ENCODE data around the gene NUP42. TPM values are rescaled to one million over a fixed set of nuclear protein-coding genes. Genes with fewer than 3 reads are reported as not detected.
"Not testable (repeated sequence)": the region's sequence is repeated elsewhere in the genome, so short reads cannot be mapped to it uniquely, and the experiment has no call there.

NUP42 gene
- total RNA-seq, 2 experiments from 2014 or later = 33.0 to 33.8 TPM

DNA sequence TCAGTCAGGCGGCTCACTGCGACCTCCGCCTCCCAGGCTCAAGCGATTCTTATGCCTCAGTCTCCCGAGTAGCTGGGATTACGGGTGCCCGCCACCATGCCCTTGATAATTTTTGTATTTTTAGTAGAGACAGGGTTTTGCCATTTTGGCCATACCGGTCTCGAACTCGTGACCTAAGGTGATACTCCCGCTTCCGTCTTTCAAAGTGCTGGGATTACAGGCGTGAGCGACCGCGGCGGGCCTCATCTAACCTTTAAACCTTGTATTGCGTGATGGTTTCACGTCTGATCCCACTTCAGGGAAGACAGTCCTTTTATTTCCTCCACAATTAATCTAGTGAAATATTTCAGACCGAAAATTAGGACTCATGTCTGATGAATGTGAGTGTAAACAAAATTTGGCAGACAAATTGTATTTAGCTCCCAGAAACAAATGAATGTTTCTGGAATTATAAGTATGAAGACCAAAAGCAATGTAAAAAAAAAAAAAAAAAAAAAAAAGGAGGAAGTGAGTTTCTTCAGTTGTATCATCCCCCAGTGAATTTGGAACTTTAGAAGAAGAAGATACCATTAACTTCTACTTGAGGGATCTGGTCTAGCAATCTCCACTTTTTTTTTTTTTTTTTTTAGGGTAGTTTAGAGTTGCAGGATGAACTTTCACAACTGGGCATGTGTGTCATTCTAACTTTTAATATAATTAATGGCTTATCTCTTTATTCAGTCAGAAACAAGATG is 1.6 kb downstream of the NUP42 start:
- DNase-seq = no peak
- peaks cover 43% of the 10 kb centered on the region for H3K4me1 Mint-ChIP-seq

DNA sequence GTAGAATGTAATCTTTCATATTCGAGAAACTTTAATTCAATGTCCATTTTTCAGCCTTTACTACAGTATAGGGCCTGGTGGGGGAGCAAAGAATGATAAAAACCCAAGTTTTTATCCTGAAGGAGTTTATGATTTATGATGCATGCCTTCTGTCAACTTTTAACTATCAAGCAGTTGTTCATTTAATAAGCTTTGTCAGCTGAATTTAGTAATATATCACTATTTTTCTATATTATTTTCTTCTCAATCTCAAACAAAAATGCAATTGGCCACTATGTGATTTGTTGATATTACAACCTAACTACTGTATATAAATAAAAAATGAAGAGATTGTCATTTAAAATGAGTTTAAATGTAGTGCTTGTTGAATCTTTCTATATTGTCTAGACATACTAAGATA is 2.4 kb downstream of the NUP42 start:
- Mint-ChIP-seq H3K9me3 (no peaks in the 10 kb centered on the region), H3K4me1 (peaks cover 43% of the 10 kb centered on the region), H3K4me3 (peak overlapping the region; percentile 25), H3K27ac (peak overlapping the region; percentile 9), H3K27me3 (no peaks in the 10 kb centered on the region), H3K36me3 (ENCODE audit: low read depth) (peaks cover 24% of the 10 kb centered on the region)
- ChIA-PET POLR2A (interaction anchor here (1.7 kb wide), 1 partner anchor 78 kb away, joined by 12 read pairs; the partner anchor contains the start of gene KLHL7), CTCF (interaction anchor here (1.2 to 1.6 kb wide), 3 partner anchors 15 to 78 kb away, joined by 3 to 7 read pairs (median 3); no protein-coding TSS in a partner anchor)
- no peak for DNase-seq

More for the DNA sequence above, 1.6 kb downstream of the NUP42 start:
- ChIA-PET POLR2A (interaction anchor here (1.3 to 4.0 kb wide), 5 partner anchors 8 to 77 kb away, joined by 4 to 34 read pairs (median 5); partner anchors contain the start of gene KLHL7), CTCF (interaction anchor here (1.2 to 1.6 kb wide), 5 partner anchors 14 to 97 kb away, joined by 3 to 7 read pairs (median 3); no protein-coding TSS in a partner anchor)
- no peaks in the 10 kb centered on the region for H3K9me3 Mint-ChIP-seq
- peaks cover 3% of the 10 kb centered on the region for H3K27me3 Mint-ChIP-seq
- H3K4me3 Mint-ChIP-seq = peak overlapping the region; percentile 90
- peaks cover 21% of the 10 kb centered on the region for H3K36me3 Mint-ChIP-seq (ENCODE audit: low read depth)
- H3K27ac Mint-ChIP-seq = peak overlapping the region; percentile 68

DNA sequence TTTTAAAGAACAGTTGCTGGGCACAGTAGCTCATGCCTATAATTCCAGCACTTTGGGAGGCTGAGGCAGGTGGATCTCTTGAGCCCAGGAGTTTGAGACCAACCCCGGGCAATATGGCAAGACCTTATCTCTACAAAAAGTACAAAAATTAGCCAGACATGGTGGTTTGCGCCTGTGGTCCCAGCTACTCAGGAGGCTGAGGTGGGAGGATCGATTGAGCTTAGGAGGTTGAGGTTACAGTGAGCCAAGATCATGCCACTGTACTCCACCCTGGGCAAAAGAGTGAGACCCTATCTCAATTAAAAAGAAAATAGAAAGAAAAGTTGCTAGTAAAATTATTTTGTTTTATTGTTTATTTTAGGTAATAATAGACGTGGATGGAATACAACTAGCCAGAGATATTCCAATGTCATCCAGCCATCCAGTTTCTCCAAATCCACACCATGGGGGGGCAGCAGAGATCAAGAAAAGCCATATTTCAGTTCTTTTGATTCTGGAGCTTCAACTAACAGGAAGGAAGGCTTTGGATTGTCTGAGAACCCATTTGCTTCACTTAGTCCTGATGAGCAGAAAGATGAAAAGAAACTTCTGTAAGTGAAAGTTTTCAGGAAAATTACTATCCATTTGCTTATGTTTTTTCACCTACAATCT is 3.0 kb downstream of the NUP42 start:
- Mint-ChIP-seq H3K9me3 (no peaks in the 10 kb centered on the region), H3K27ac (no peak overlapping the region), H3K27me3 (no peaks in the 10 kb centered on the region), H3K4me1 (peaks cover 43% of the 10 kb centered on the region), H3K4me3 (no peak overlapping the region), H3K36me3 (ENCODE audit: low read depth) (peaks cover 26% of the 10 kb centered on the region)
- DNase-seq = no peak
- POLR2A ChIA-PET = interaction anchor here (1.7 kb wide), 1 partner anchor 79 kb away, joined by 12 read pairs; the partner anchor contains the start of gene KLHL7
- CTCF ChIA-PET = interaction anchor here (0.6 to 1.6 kb wide), 5 partner anchors 14 to 78 kb away, joined by 3 to 7 read pairs (median 3); no protein-coding TSS in a partner anchor

DNA sequence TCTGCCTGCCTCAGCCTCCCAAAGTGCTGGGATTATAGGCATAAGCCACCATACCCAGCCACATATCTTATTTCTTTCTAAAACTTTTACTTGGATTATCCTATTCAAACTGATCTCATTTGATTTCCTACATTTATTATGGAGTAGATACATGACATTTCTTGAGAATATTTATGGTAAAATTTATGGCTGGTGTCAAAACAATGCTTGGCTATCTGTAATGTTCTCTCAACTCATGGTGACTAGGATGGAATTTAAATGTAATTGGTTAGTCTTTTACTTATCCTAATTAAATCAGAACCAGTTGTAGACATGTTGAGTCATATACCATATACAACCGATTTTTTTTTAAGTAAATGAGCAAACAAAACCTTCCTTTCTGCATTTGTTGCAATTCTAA is 4.1 kb downstream of the NUP42 start:
- Mint-ChIP-seq H3K9me3 (no peaks in the 10 kb centered on the region), H3K4me3 (no peak overlapping the region), H3K27ac (no peak overlapping the region), H3K4me1 (peaks cover 38% of the 10 kb centered on the region), H3K27me3 (no peaks in the 10 kb centered on the region), H3K36me3 (ENCODE audit: low read depth) (peaks cover 30% of the 10 kb centered on the region)
- ChIA-PET CTCF (no interaction called here), POLR2A (no interaction called here)
- no peak for DNase-seq

DNA sequence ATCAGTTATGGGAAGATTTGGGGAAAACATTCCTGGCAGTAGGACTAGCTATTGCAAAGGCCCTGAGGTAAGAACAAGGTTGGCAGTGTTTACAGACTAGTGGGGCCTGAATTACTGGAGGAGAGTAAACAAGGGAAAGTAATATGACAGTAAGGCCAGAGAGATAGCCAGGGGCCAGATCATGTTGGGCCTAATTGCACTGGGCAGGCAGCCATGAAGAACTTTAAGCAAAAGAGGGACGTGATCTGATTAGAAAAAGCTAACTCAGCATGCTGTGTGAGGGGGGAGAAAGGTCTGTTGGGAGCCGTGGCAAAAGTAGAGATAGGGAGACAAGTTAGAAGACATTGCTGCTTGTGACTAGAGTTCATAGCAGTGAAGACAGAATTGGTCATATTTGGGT is 9.2 kb downstream of the NUP42 start:
- H3K4me1 Mint-ChIP-seq = peaks cover 11% of the 10 kb centered on the region
- H3K27ac Mint-ChIP-seq = no peak overlapping the region
- CTCF ChIA-PET = interaction anchor here (0.8 kb wide), 1 partner anchor 9 kb away, joined by 3 read pairs; no protein-coding TSS in a partner anchor
- no peaks in the 10 kb centered on the region for H3K27me3 Mint-ChIP-seq
- DNase-seq = no peak
- H3K4me3 Mint-ChIP-seq = no peak overlapping the region
- POLR2A ChIA-PET = interaction anchor here (1.4 to 1.5 kb wide), 2 partner anchors 8 to 10 kb away, joined by 4 to 5 read pairs; partner anchors contain the start of gene NUP42
- H3K36me3 Mint-ChIP-seq (ENCODE audit: low read depth) = peaks cover 35% of the 10 kb centered on the region
- no peaks in the 10 kb centered on the region for H3K9me3 Mint-ChIP-seq

DNA sequence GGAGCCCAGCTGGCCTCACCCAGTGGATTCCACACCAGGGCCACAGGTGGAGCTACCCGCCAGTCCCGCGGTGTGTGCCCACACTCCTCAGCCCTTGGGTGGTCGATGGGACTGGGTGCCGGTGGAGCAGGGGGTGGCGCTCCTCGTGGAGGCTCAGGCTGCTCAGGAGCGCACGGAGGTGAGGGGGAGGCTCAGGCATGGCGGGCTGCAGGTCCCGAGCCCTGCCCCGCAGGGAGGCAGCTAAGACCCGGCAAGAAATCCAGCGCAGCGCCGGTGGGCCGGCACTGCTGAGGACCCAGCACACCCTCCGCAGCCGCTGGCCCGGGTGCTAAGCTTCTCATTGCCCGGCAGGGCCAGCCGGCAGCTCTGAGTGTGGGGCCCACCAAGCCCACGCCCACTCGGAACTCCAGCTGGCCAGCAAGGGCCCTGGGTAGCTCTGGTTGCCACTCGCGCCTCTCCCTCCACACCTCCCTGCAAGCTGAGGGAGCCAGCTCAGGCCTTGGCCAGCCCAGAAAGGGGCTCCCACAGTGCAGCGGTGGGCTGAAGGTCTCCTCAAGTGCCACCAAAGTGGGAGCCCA is 11.9 kb downstream of the NUP42 start:
- H3K27ac Mint-ChIP-seq, H3K4me3 Mint-ChIP-seq, H3K4me1 Mint-ChIP-seq, CTCF ChIA-PET, H3K27me3 Mint-ChIP-seq, DNase-seq, H3K9me3 Mint-ChIP-seq: not testable (repeated sequence)
- POLR2A ChIA-PET = interaction anchor here (1.3 kb wide), 1 partner anchor 11 kb away, joined by 4 read pairs; no protein-coding TSS in a partner anchor
- peaks cover 35% of the 10 kb centered on the region for H3K36me3 Mint-ChIP-seq (ENCODE audit: low read depth)

DNA sequence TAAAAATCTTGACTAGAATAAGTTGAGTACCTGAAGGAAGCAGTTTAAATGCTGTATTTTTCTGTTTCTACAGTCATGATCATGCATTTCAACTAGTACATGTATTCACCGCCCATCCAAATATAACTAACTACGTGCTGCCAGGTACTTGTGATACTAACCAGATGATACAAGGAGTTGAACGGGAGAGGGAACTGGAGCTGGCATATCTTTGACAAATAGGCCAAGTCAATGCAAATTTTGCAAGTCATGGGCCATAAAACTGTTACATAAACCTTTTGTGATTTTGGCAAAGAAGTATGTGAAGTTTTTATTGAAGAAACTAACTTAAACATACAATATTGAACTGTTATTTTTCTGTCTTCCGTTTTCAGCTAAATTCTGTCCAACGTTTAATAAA is 14.5 kb downstream of the NUP42 start:
- Mint-ChIP-seq H3K4me3 (no peak overlapping the region), H3K27ac (no peak overlapping the region), H3K9me3 (no peaks in the 10 kb centered on the region), H3K36me3 (ENCODE audit: low read depth) (peaks cover 44% of the 10 kb centered on the region), H3K4me1 (peaks cover under 1% of the 10 kb centered on the region), H3K27me3 (no peaks in the 10 kb centered on the region)
- ChIA-PET CTCF (no interaction called here), POLR2A (interaction anchor here (0.7 to 2.2 kb wide), 2 partner anchors 14 to 78 kb away, joined by 3 to 5 read pairs; partner anchors contain the start of gene NUP42)
- DNase-seq = no peak

DNA sequence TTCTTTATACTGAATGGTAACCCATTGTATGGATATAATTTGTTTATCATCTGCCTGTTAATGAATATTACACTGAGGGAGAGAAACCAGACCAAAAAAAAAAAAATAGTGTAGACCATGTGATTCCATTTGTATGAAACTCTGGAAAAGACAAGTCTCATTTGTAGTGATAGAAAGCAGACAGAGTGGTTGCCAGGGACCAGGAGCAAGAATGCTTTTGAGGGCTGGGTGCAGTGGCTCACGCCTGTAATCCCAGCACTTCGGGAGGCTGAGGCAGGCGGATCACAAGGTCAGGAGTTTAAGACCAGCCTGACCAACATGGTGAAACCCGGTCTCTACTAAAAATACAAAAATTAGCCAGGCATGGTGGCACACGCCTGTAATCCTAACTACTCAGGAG is 15.9 kb downstream of the NUP42 start:
- CTCF ChIA-PET = not testable (repeated sequence)
- peaks cover 47% of the 10 kb centered on the region for H3K36me3 Mint-ChIP-seq (ENCODE audit: low read depth)

DNA sequence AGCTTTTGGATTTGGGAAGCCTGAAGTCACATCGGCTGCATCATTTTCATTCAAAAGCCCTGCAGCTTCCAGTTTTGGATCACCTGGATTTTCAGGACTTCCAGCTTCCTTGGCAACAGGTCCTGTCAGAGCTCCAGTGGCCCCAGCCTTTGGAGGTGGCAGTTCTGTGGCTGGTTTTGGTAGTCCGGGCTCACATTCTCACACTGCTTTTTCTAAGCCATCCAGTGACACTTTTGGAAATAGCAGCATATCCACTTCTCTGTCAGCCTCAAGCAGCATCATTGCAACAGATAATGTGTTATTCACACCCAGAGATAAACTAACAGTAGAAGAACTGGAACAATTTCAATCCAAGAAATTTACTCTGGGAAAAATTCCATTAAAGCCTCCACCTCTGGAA is 18.5 kb downstream of the NUP42 start:
- peaks cover 1% of the 10 kb centered on the region for H3K27me3 Mint-ChIP-seq
- ChIA-PET CTCF (no interaction called here), POLR2A (interaction anchor here (0.5 kb wide), 1 partner anchor 76 kb away, joined by 4 read pairs; no protein-coding TSS in a partner anchor)
- H3K4me3 Mint-ChIP-seq = no peak overlapping the region
- H3K4me1 Mint-ChIP-seq = peaks cover under 1% of the 10 kb centered on the region
- H3K9me3 Mint-ChIP-seq = no peaks in the 10 kb centered on the region
- no peak for DNase-seq
- H3K27ac Mint-ChIP-seq = no peak overlapping the region
- H3K36me3 Mint-ChIP-seq (ENCODE audit: low read depth) = peaks cover 49% of the 10 kb centered on the region

More for the DNA sequence above, 15.9 kb downstream of the NUP42 start:
- POLR2A ChIA-PET, H3K27me3 Mint-ChIP-seq, H3K4me3 Mint-ChIP-seq, H3K4me1 Mint-ChIP-seq, DNase-seq, H3K27ac Mint-ChIP-seq, H3K9me3 Mint-ChIP-seq: not testable (repeated sequence)

DNA sequence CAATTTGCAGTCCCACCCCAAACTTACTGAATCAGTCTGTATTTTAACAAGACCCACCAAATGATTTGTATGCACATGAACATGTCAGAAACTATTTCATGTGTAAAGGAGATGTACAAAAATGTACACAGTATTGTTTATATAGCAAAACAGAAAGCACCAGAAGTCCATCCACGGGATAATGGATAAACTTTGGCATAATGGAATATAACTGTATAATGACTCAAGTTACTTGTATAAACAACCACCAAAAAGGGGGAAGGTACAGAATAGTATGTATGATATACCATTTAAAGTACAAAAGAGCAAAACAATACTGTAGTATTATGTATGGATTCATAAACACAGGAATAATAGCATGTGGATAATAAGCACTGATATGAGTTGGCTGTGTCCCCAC is 22.4 kb downstream of the NUP42 start:
- CTCF ChIA-PET = no interaction called here
- POLR2A ChIA-PET = interaction anchor here (0.6 kb wide), 1 partner anchor 161 kb away, joined by 3 read pairs; no protein-coding TSS in a partner anchor
- Mint-ChIP-seq H3K4me3 (no peak overlapping the region), H3K27ac (no peak overlapping the region), H3K9me3 (no peaks in the 10 kb centered on the region), H3K4me1 (peaks cover 5% of the 10 kb centered on the region), H3K27me3 (peaks cover 26% of the 10 kb centered on the region), H3K36me3 (ENCODE audit: low read depth) (peaks cover 38% of the 10 kb centered on the region)
- DNase-seq = no peak

DNA sequence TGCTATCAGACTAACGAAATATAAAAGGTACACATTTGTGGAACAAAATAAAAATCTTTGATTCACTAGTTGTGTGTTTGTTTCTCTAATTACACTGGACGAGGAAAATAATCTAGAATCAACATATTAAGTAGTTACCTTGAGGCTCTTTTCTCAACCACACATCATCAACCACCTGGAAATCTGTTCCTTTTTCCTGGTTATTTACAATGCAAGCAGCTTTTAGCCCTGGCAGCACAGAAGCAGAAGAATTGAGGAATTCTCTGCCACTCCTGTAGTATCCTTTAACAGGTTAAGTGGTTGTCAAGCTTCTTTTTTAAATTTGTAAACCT is 23.7 kb downstream of the NUP42 start:
- Mint-ChIP-seq H3K27ac (no peak overlapping the region), H3K4me1 (peaks cover 5% of the 10 kb centered on the region), H3K36me3 (ENCODE audit: low read depth) (peaks cover 27% of the 10 kb centered on the region), H3K9me3 (no peaks in the 10 kb centered on the region), H3K27me3 (peaks cover 26% of the 10 kb centered on the region), H3K4me3 (no peak overlapping the region)
- no peak for DNase-seq
- ChIA-PET CTCF (interaction anchor here (0.8 kb wide), 1 partner anchor 119 kb away, joined by 4 read pairs; no protein-coding TSS in a partner anchor), POLR2A (no interaction called here)

DNA sequence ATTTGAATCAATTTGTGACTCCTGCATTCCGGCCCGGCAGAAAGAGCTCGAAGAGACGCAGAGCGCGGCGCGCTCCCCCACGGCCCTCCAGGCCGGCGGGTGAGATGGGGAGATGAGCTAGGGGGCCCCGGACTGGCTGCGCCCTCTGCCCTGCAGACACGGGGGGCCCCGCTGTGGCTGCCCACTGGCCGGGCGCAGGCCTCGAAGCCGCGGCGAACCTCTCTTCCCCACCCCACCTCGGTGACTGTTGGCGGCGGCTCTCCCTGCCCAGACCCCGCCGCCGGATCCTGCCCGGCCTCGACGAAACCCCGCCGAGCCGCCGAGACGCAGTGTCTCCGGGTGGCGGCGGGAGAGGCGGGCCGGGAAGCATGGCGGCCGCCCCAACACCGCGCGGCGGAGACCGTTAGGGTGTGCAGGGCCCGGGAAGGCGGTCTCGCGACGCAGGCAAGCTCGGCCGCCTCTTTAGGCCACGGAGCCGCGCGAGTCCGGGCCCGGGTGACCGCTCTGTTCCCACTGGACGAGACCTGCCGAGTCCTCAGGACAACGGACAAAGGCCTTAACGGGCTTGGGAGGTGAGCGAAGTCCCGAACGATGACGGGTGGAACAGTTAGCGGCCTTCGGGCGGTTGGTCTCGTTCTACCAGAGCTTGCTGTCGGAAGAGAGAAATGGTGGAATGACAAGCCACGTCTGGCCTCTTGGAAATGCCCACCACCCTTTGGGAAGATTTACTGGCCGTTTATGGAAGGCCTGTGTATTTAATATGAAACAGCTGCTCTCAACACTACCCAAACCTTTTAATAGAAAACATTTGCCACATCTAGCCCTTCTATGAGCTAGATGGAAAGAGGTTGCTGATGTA is 24.3 kb downstream of the NUP42 start:
- no peak for DNase-seq
- CTCF ChIA-PET = interaction anchor here (0.8 kb wide), 1 partner anchor 120 kb away, joined by 4 read pairs; no protein-coding TSS in a partner anchor
- POLR2A ChIA-PET = no interaction called here
- peaks cover 26% of the 10 kb centered on the region for H3K27me3 Mint-ChIP-seq
- H3K4me1 Mint-ChIP-seq = peaks cover 5% of the 10 kb centered on the region
- H3K9me3 Mint-ChIP-seq = no peaks in the 10 kb centered on the region
- H3K36me3 Mint-ChIP-seq (ENCODE audit: low read depth) = peaks cover 22% of the 10 kb centered on the region
- no peak overlapping the region for H3K27ac Mint-ChIP-seq
- no peak overlapping the region for H3K4me3 Mint-ChIP-seq
